ENCODE results near the gene ZNF366.

ZNF366 gene

GRCh38 chr5:72465601-72466563 lies 41.3 kb downstream of the ZNF366 start:
- CTCF ChIA-PET = interaction anchor here (1.6 kb wide), 1 partner anchor 10 kb away, joined by 7 read pairs; no protein-coding TSS in a partner anchor
- TF ChIP-seq CTCF (IDR thresholded peaks at IDR 0.05; ENCODE audit: insufficient read depth, low read length, missing control alignments) = no peak
- no peak overlapping the region for H3K4me3 ChIP-seq (ENCODE audit: low read depth, low read length)
- POLR2A ChIA-PET = interaction anchor here (0.9 kb wide), 1 partner anchor 13 kb away, joined by 3 read pairs; no protein-coding TSS in a partner anchor
- DNase-seq (ENCODE audit: low read depth, low spot score) = no peak

GRCh38 chr5:72465066-72465465 lies 42.1 kb downstream of the ZNF366 start:
- CTCF ChIA-PET = interaction anchor here (1.6 kb wide), 1 partner anchor 9 kb away, joined by 7 read pairs; no protein-coding TSS in a partner anchor
- no peak overlapping the region for H3K4me3 ChIP-seq (ENCODE audit: low read depth, low read length)
- no peak for DNase-seq (ENCODE audit: low read depth, low spot score)
- POLR2A ChIA-PET = no interaction called here
- no peak for TF ChIP-seq CTCF (IDR thresholded peaks at IDR 0.05; ENCODE audit: insufficient read depth, low read length, missing control alignments)

GRCh38 chr5:72464071-72464470 lies 43.1 kb downstream of the ZNF366 start:
- CTCF ChIA-PET = interaction anchor here (1.3 kb wide), 1 partner anchor 10 kb away, joined by 3 read pairs; no protein-coding TSS in a partner anchor
- POLR2A ChIA-PET = no interaction called here
- TF ChIP-seq CTCF (IDR thresholded peaks at IDR 0.05; ENCODE audit: insufficient read depth, low read length, missing control alignments) = no peak
- no peak overlapping the region for H3K4me3 ChIP-seq (ENCODE audit: low read depth, low read length)
- DNase-seq (ENCODE audit: low read depth, low spot score) = no peak

- ChIA-PET CTCF (interaction anchor here (1.3 to 2.4 kb wide), 2 partner anchors 10 to 13 kb away, joined by 3 to 8 read pairs; no protein-coding TSS in a partner anchor), POLR2A (interaction anchor here (1.0 kb wide), 1 partner anchor 11 kb away, joined by 4 read pairs; no protein-coding TSS in a partner anchor)
- H3K4me3 ChIP-seq (ENCODE audit: low read depth, low read length) = no peak overlapping the region
- no peak for DNase-seq (ENCODE audit: low read depth, low spot score)
- TF ChIP-seq CTCF (IDR thresholded peaks at IDR 0.05; ENCODE audit: insufficient read depth, low read length, missing control alignments) = no peak
Measured at GRCh38 chr5:72463449-72464052, 43.7 kb downstream of the ZNF366 start.

- TF ChIP-seq CTCF (IDR thresholded peaks at IDR 0.05; ENCODE audit: insufficient read depth, low read length, missing control alignments) = no peak
- ChIA-PET CTCF (no interaction called here), POLR2A (no interaction called here)
- H3K4me3 ChIP-seq (ENCODE audit: low read depth, low read length) = no peak overlapping the region
- DNase-seq (ENCODE audit: low read depth, low spot score) = no peak
Measured at GRCh38 chr5:72460413-72460812, 46.8 kb downstream of the ZNF366 start.

- no peak for TF ChIP-seq CTCF (IDR thresholded peaks at IDR 0.05; ENCODE audit: insufficient read depth, low read length, missing control alignments)
- ChIA-PET POLR2A (no interaction called here), CTCF (no interaction called here)
- no peak overlapping the region for H3K4me3 ChIP-seq (ENCODE audit: low read depth, low read length)
- DNase-seq (ENCODE audit: low read depth, low spot score) = no peak
Measured at GRCh38 chr5:72459913-72460312, 47.3 kb downstream of the ZNF366 start.

Data from AG04449 (cell line).